MM.1S (cell line): ENCODE data around the gene EML3.

Experiments
- DNase-seq: peaks from one replicate; pipeline ENCODE4 v3.0.0-alpha.2; 2015
- H2AFZ ChIP-seq: fragments of 300-600 bp; sonication (generic); 2 replicates; pipeline ENCODE4 v1.6.0; 2016; ENCODE audit warnings: antibody characterized with exemption, low read length
- H3F3A ChIP-seq: fragments of 300-600 bp; sonication (generic); 2 replicates; pipeline ENCODE4 v1.6.1; 2016; ENCODE audit warnings: mild to moderate bottlenecking, antibody characterized with exemption, low read length, moderate library complexity, mixed read lengths; ENCODE audit not compliant: insufficient read depth
- H3K27ac ChIP-seq: fragments of 300-600 bp; sonication (generic); 2 replicates; pipeline ENCODE4 v1.5.1; 2016; ENCODE audit warnings: mild to moderate bottlenecking, low read length
- H3K27me3 ChIP-seq: fragments of 300-600 bp; sonication (generic); replicated peaks from 2 replicates; pipeline ENCODE4 v1.6.0; 2016; ENCODE audit warnings: low read length; ENCODE audit not compliant: insufficient read depth
- H3K36me3 ChIP-seq: fragments of 300-600 bp; sonication (generic); replicated peaks from 2 replicates; pipeline ENCODE4 v1.6.1; 2016; ENCODE audit warnings: mild to moderate bottlenecking, low read length, mixed read lengths; ENCODE audit not compliant: insufficient read depth
- H3K4me1 ChIP-seq: fragments of 300-600 bp; sonication (generic); 2 replicates; pipeline ENCODE4 v1.6.1; 2016; ENCODE audit warnings: low read length, mixed read lengths
- H3K4me2 ChIP-seq: fragments of 300-600 bp; sonication (generic); 2 replicates; pipeline ENCODE4 v1.6.0; 2016; ENCODE audit warnings: low read depth, low read length
- H3K4me3 ChIP-seq: fragments of 300-600 bp; sonication (generic); 2 replicates; pipeline ENCODE4 v1.5.1; 2016; ENCODE audit warnings: low read length, mixed read lengths
- H3K79me2 ChIP-seq: fragments of 300-600 bp; sonication (generic); 2 replicates; pipeline ENCODE4 v1.6.1; 2016; ENCODE audit warnings: mixed run types, low read length, mixed read lengths
- H3K9ac ChIP-seq: fragments of 300-600 bp; sonication (generic); 2 replicates; pipeline ENCODE4 v1.6.1; 2016; ENCODE audit warnings: low read length, mixed read lengths
- H3K9me2 ChIP-seq: fragments of 300-600 bp; sonication (generic); replicated peaks from 2 replicates; pipeline ENCODE4 v1.6.1; 2016; ENCODE audit warnings: mild to moderate bottlenecking, low read length, mixed read lengths; ENCODE audit not compliant: insufficient read depth
- H3K9me3 ChIP-seq: fragments of 300-600 bp; sonication (generic); replicated peaks from 2 replicates; pipeline ENCODE4 v1.6.1; 2016; ENCODE audit warnings: mild to moderate bottlenecking, low read length, mixed read lengths; ENCODE audit not compliant: insufficient read depth
- H4K20me1 ChIP-seq: fragments of 300-600 bp; sonication (generic); 2 replicates; pipeline ENCODE4 v1.6.1; 2016; ENCODE audit warnings: mild to moderate bottlenecking, low read length, moderate library complexity, mixed read lengths; ENCODE audit not compliant: insufficient read depth
- EZH2 ChIP-seq: fragments of 300-600 bp; sonication (generic); optimal IDR thresholded peaks from 2 replicates; pipeline ENCODE3; 2017; ENCODE audit warnings: low read depth, mild to moderate bottlenecking, antibody characterized with exemption, low read length, mixed read lengths
- EZH2phosphoT487 ChIP-seq: fragments of 300-600 bp; sonication (generic); IDR thresholded peaks from 2 replicates; pipeline ENCODE4 v1.6.1; 2018; ENCODE audit warnings: antibody characterized with exemption, low read length
- TF ChIP-seq, protein P1 (sequence below): fragments of 300-600 bp; sonication (generic); IDR thresholded peaks from 2 replicates; pipeline ENCODE4 v1.5.1; 2016; ENCODE audit warnings: antibody characterized with exemption, low read length, mixed read lengths

Gene EML3

DNA sequence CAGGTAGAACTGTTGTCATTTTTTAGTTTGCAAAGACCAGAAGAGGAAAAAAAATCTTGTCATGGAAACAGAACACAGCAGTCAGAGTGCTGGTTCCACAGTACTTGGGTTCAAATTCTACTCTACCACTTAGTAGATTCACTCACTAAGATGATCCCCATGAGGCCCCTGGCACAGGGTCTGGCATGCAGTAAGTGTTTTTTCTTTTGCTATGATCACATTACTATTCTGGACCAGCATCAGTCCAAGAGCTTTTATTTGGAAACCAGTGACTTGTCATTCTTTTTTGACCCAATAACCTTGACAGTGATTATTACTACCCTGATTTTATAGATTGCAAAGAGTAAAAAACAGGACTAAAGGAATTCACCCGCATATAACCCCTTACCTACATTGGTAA, 43.0 kb downstream of the EML3 start:
- DNase-seq, result no peak
- Histone ChIP-seq H3K27ac (no peak overlapping the region), H3K36me3 (peaks cover 16% of the 10 kb centered on the region), H3F3A (peaks cover 10% of the 10 kb centered on the region; the same call in 1 of the 2 replicates), H3K79me2 (peaks cover 91% of the 10 kb centered on the region), H3K9me2 (no peaks in the 10 kb centered on the region), H3K9ac (no peak overlapping the region), H3K27me3 (no peaks in the 10 kb centered on the region), H2AFZ (no peak overlapping the region), H3K4me2 (no peak overlapping the region), H3K9me3 (no peaks in the 10 kb centered on the region), H3K4me1 (peaks cover 11% of the 10 kb centered on the region), H4K20me1 (no peaks in the 10 kb centered on the region), H3K4me3 (no peak overlapping the region)
- no peak for TF ChIP-seq EZH2phosphoT487
- no peak for TF ChIP-seq EZH2
- TF ChIP-seq, protein P1, sequence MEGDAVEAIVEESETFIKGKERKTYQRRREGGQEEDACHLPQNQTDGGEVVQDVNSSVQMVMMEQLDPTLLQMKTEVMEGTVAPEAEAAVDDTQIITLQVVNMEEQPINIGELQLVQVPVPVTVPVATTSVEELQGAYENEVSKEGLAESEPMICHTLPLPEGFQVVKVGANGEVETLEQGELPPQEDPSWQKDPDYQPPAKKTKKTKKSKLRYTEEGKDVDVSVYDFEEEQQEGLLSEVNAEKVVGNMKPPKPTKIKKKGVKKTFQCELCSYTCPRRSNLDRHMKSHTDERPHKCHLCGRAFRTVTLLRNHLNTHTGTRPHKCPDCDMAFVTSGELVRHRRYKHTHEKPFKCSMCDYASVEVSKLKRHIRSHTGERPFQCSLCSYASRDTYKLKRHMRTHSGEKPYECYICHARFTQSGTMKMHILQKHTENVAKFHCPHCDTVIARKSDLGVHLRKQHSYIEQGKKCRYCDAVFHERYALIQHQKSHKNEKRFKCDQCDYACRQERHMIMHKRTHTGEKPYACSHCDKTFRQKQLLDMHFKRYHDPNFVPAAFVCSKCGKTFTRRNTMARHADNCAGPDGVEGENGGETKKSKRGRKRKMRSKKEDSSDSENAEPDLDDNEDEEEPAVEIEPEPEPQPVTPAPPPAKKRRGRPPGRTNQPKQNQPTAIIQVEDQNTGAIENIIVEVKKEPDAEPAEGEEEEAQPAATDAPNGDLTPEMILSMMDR, result no peak

DNA sequence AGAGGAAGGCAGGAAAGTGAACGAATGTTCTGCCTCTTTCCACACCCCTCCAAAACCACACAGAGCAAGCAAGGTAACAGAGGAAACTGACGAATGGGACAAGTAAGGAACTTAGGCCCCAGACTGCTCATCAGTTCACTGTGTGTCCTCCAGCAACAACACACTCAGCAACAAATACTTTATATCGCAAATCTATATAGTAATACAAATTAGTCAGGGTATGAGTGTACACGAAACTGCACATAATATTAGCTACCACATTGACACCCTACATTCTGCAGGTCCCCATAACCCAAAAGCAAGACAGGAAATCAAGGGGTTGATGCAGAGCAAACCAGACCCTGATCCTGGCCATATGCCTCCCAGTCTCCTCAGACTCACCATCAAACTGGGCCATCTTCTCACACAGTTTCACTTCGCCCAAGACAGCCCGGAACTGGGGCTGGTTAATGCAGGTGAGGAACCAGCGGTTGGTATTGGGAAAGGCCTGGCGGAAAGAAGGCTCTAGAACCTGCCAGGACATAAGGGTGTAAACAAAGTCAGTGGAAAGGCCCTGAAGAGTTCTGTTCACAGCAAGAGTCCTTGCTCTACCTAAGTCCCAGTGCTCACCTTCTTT, 45.4 kb downstream of the EML3 start:
- Histone ChIP-seq H4K20me1 (0 out of 2 replicates have a peak, but pooled peaks cover 5% of the 10 kb centered on the region), H3K4me2 (no peak overlapping the region), H3K9ac (no peak overlapping the region), H3K79me2 (peaks cover 94% of the 10 kb centered on the region), H3K36me3 (peaks cover 23% of the 10 kb centered on the region), H3K9me2 (no peaks in the 10 kb centered on the region), H2AFZ (no peak overlapping the region), H3K4me3 (no peak overlapping the region), H3K27me3 (no peaks in the 10 kb centered on the region), H3K4me1 (peaks cover 6% of the 10 kb centered on the region), H3F3A (peaks cover 14% of the 10 kb centered on the region), H3K9me3 (no peaks in the 10 kb centered on the region), H3K27ac (no peak overlapping the region)
- DNase-seq, result no peak
- TF ChIP-seq, protein P1, result no peak
- TF ChIP-seq EZH2phosphoT487 (no peak), EZH2 (no peak)

DNA sequence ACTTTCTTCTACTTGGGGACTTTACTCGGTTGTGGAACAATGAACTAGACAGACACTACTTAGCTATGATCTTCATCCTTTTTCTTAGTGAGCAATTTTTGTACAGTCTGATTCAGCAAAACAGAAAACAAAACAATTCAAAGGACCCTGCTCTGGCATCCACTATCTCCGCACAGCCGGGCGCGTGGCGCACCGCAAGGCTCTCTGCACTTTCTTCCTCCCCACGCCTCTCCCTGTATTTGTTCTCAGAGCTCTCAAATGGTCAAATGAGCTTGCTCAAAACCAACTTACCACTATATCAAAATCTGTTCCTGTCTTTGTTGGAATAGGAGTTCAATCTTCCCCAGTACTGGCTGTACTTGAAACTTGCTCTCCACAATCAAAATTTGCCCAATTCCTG, 46.3 kb downstream of the EML3 start:
- Histone ChIP-seq H3F3A (peaks cover 17% of the 10 kb centered on the region), H3K9me2 (no peaks in the 10 kb centered on the region), H3K9ac (no peak overlapping the region), H3K4me3 (no peak overlapping the region), H4K20me1 (0 out of 2 replicates have a peak, but pooled peaks cover 5% of the 10 kb centered on the region), H2AFZ (no peak overlapping the region), H3K36me3 (peaks cover 20% of the 10 kb centered on the region), H3K4me2 (no peak overlapping the region), H3K4me1 (no peaks in the 10 kb centered on the region), H3K27me3 (no peaks in the 10 kb centered on the region), H3K79me2 (peaks cover 90% of the 10 kb centered on the region), H3K9me3 (no peaks in the 10 kb centered on the region), H3K27ac (no peak overlapping the region)
- TF ChIP-seq, protein P1, result no peak
- TF ChIP-seq EZH2phosphoT487 (no peak), EZH2 (no peak)
- DNase-seq, result no peak
